IMR-90 (cell line): ENCODE data around the gene LRIG1. TPM values are rescaled to one million over a fixed set of nuclear protein-coding genes. Genes with fewer than 3 reads are reported as not detected.

ENCODE experiments used
- MAZ ChIP-seq: IDR thresholded peaks from 2 replicates; pipeline ENCODE4 v1.6.1; 2012; ENCODE audit warnings: low read depth, mild to moderate bottlenecking, low read length, improper control_type of control experiment, moderate library complexity, borderline replicate concordance
- POLR2A ChIP-seq: IDR thresholded peaks from 2 replicates; pipeline ENCODE4 v1.6.1; 2012; ENCODE audit warnings: mild to moderate bottlenecking, low read depth, low read length
- polyA plus RNA-seq, 3 experiments: library from polyadenylated mRNA; depleted of rRNA; stranded (reverse); fragments of >200 nt; gene quantifications; 2 replicates each; pipeline ENCODE4 v1.2.3, GENCODE V29; 2012; ENCODE audit warnings: low replicate concordance in 1 of 3
- total RNA-seq: library from RNA; depleted of rRNA; stranded (reverse); fragments of >200 nt; gene quantifications from 2 replicates; pipeline ENCODE4 v1.2.3, GENCODE V29; 2012
- TF ChIP-seq, protein P1 (sequence below): fragments of 150-350 bp; IDR thresholded peaks from 2 replicates; pipeline ENCODE4 v1.6.1; 2017; ENCODE audit warnings: mild to moderate bottlenecking, antibody characterized with exemption, low read length, low read depth

The LRIG1 gene
- total and polyA plus RNA-seq, 2 of the 4 experiments (the other 2 are of a cell fraction): 62.8 to 87.8 TPM

- TF ChIP-seq MAZ: 0 out of 2 replicates have a peak, but pooled peaks have one; percentile 23
- TF ChIP-seq, protein P1, sequence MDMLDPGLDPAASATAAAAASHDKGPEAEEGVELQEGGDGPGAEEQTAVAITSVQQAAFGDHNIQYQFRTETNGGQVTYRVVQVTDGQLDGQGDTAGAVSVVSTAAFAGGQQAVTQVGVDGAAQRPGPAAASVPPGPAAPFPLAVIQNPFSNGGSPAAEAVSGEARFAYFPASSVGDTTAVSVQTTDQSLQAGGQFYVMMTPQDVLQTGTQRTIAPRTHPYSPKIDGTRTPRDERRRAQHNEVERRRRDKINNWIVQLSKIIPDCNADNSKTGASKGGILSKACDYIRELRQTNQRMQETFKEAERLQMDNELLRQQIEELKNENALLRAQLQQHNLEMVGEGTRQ: no peak
- no peak for TF ChIP-seq POLR2A
Measured at GRCh38 chr3:66481071-66482017, 19.5 kb downstream of the LRIG1 start (continued).
